ENCODE results near the gene AUTS2. TPM values are rescaled to one million over a fixed set of nuclear protein-coding genes. Genes with fewer than 3 reads are reported as not detected.

The AUTS2 gene
- total and polyA plus RNA-seq, 10 of the 15 experiments (the other 5 are each of a cell fraction or from before 2014, with no cell fraction given), result 6.4 to 55.6 (median 21.6) TPM

GRCh38 chr7:70477036-70478010, 879.0 kb downstream of the AUTS2 start:
- SMC1A ChIA-PET (ENCODE audit: uncharacterized antibody, unreplicated experiment), result interaction anchor here (0.9 kb wide), 2 partner anchors 11 kb away, joined by 3 to 4 read pairs; no protein-coding TSS in a partner anchor
- 36% methylated on average over 7 of the region's 7 CpGs for WGBS (ENCODE audit: insufficient coverage, insufficient replicate concordance, low lambda C conversion rate, missing lambda C conversion rate)
- no peak for TF ChIP-seq MEF2B (IDR thresholded peaks at IDR 0.05; ENCODE audit: partially characterized antibody, poor library complexity, severe bottlenecking)
- no peak for TF ChIP-seq YY1 (IDR thresholded peaks at IDR 0.05; ENCODE audit: low read depth, low read length)
- TF ChIP-seq TBL1XR1 (IDR thresholded peaks at IDR 0.05; ENCODE audit: low read depth, low read length), result no peak
- no peak for TF ChIP-seq USF2 (IDR thresholded peaks at IDR 0.05; ENCODE audit: borderline replicate concordance, low read depth, low read length)
- no peak for TF ChIP-seq PBX3 (IDR thresholded peaks at IDR 0.05; ENCODE audit: insufficient replicate concordance, low read depth, low read length)
- TF ChIP-seq, protein P1, sequence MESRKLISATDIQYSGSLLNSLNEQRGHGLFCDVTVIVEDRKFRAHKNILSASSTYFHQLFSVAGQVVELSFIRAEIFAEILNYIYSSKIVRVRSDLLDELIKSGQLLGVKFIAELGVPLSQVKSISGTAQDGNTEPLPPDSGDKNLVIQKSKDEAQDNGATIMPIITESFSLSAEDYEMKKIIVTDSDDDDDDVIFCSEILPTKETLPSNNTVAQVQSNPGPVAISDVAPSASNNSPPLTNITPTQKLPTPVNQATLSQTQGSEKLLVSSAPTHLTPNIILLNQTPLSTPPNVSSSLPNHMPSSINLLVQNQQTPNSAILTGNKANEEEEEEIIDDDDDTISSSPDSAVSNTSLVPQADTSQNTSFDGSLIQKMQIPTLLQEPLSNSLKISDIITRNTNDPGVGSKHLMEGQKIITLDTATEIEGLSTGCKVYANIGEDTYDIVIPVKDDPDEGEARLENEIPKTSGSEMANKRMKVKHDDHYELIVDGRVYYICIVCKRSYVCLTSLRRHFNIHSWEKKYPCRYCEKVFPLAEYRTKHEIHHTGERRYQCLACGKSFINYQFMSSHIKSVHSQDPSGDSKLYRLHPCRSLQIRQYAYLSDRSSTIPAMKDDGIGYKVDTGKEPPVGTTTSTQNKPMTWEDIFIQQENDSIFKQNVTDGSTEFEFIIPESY (IDR thresholded peaks at IDR 0.05), result no peak
- TF ChIP-seq ZNF207 (IDR thresholded peaks at IDR 0.05; ENCODE audit: borderline replicate concordance), result no peak
- TF ChIP-seq, protein P2, sequence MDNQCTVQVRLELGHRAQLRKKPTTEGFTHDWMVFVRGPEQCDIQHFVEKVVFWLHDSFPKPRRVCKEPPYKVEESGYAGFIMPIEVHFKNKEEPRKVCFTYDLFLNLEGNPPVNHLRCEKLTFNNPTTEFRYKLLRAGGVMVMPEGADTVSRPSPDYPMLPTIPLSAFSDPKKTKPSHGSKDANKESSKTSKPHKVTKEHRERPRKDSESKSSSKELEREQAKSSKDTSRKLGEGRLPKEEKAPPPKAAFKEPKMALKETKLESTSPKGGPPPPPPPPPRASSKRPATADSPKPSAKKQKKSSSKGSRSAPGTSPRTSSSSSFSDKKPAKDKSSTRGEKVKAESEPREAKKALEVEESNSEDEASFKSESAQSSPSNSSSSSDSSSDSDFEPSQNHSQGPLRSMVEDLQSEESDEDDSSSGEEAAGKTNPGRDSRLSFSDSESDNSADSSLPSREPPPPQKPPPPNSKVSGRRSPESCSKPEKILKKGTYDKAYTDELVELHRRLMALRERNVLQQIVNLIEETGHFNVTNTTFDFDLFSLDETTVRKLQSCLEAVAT (IDR thresholded peaks at IDR 0.05), result no peak
- no peak for TF ChIP-seq EED (IDR thresholded peaks at IDR 0.05; ENCODE audit: low read depth)
- TF ChIP-seq CBX5 (IDR thresholded peaks at IDR 0.05; ENCODE audit: low read depth), result no peak
- TF ChIP-seq SMAD1 (IDR thresholded peaks at IDR 0.05; ENCODE audit: low read depth, partially characterized antibody), result no peak
- TF ChIP-seq JUND (IDR thresholded peaks at IDR 0.05; ENCODE audit: low read depth, low read length), result no peak
- no peak for TF ChIP-seq CREM (IDR thresholded peaks at IDR 0.05; ENCODE audit: low read depth)
- TF ChIP-seq STAT1 (conservative IDR thresholded peaks at IDR 0.05), result no peak

More at GRCh38 chr7:70477036-70478010, 879.0 kb downstream of the AUTS2 start:
- ATAC-seq (no peak), FAIRE-seq (no peak), DNase-seq (ENCODE audit: low read depth, low spot score) (no peak)
- Histone ChIP-seq H3K27me3 (replicated peaks in 1 of 2; ENCODE audit: control insufficient read depth in 2 of 2, insufficient read depth in 2 of 2, low read length in 1 of 2) (no peaks in the 10 kb centered on the region), H3K27ac (ENCODE audit: control insufficient read depth, insufficient read depth) (no peak overlapping the region), H3K36me3 (ENCODE audit: control insufficient read depth in 2 of 2, insufficient read depth in 2 of 2, low read length in 1 of 2) (no peaks in the 10 kb centered on the region), H2AFZ (ENCODE audit: control insufficient read depth, low read depth, low read length) (no peak overlapping the region), H3K4me1 (ENCODE audit: control insufficient read depth, insufficient read depth, low read length) (no peaks in the 10 kb centered on the region), H3K79me2 (ENCODE audit: control insufficient read depth, insufficient read depth, low read length) (no peaks in the 10 kb centered on the region), H3K4me3 (no peak overlapping the region), H3K9me3 (replicated peaks; ENCODE audit: control insufficient read depth, insufficient read depth, low read length) (no peaks in the 10 kb centered on the region), H3K9ac (ENCODE audit: control insufficient read depth, insufficient read depth, low read length) (no peak overlapping the region), H3K4me2 (ENCODE audit: control insufficient read depth, insufficient read depth) (no peak overlapping the region), H4K20me1 (ENCODE audit: control insufficient read depth, insufficient read depth) (no peaks in the 10 kb centered on the region)
- intact Hi-C loops (cut with micrococcal nuclease; ENCODE audit: unreplicated experiment), result no loop called here
- ChIA-PET CTCF (no interaction called here), RAD21 (ENCODE audit: unreplicated experiment) (no interaction called here), POLR2A (no interaction called here)
- no TSS peak for BruUV-seq (replicated peaks)
- in situ Hi-C loops (cut with MboI), result no loop called here

Measured in GM12878 (cell line).